PFSK-1 (cell line): Measurements from ENCODE around the gene HNRNPLL.

Experiments
- POLR2AphosphoS5 ChIP-seq: IDR thresholded peaks from 2 replicates; pipeline ENCODE4 v1.6.1; 2012; ENCODE audit warnings: low read depth, mild to moderate bottlenecking, control low read depth, low read length, moderate library complexity
- REST ChIP-seq, 2 experiments: IDR thresholded peaks; 2 replicates each; pipeline versions ENCODE4 v1.6.1 to v1.8.0; 2011 to 2012; ENCODE audit warnings: low read depth in 2 of 2, low read length in 2 of 2, control low read depth in 1 of 2, inconsistent platforms in 1 of 2, mild to moderate bottlenecking in 1 of 2, moderate library complexity in 1 of 2; ENCODE audit not compliant: insufficient read depth in 1 of 2
- SIN3A ChIP-seq: IDR thresholded peaks from 2 replicates; pipeline ENCODE4 v1.6.1; 2012; ENCODE audit warnings: mild to moderate bottlenecking, low read length, moderate library complexity, borderline replicate concordance; ENCODE audit not compliant: insufficient read depth
- TAF1 ChIP-seq: IDR thresholded peaks from 2 replicates; pipeline ENCODE4 v1.6.1; 2012; ENCODE audit warnings: low read length, control low read depth, borderline replicate concordance; ENCODE audit not compliant: insufficient read depth

GRCh38 chr2:38556006-38556801 is 46.5 kb downstream of the HNRNPLL start:
- TF ChIP-seq POLR2AphosphoS5 (no peak), TAF1 (no peak), REST (IDR thresholded peaks at IDR 0.05; ENCODE audit: insufficient read depth in 1 of 2, low read depth in 2 of 2, low read length in 2 of 2) (no peak), SIN3A (no peak)
